K562 (cell line): ENCODE data around the gene TIMP3. TPM values are rescaled to one million over a fixed set of nuclear protein-coding genes. Genes with fewer than 3 reads are reported as not detected.

Source experiments
- ATAC-seq: fragments of 200-7000 bp; cut with Tn5 transposase; 3 replicates; pipeline ENCODE4 v1.9.1; 2020; ENCODE audit warnings: moderate library complexity
- BruUV-seq: library from RNA; stranded (reverse); fragments of 400-500 nt; replicated peaks from 2 replicates; lab custom pipeline; 2021; lab: Mats Ljungman, UMichigan
- CTCF ChIA-PET: fragments of 300-600 bp; formaldehyde crosslinking; extraction: SDS; loops from one replicate; lab custom pipeline; 2021; ENCODE audit warnings: low intra/inter-chr PET ratio; lab: Yijun Ruan, JAX
- POLR2A ChIA-PET: fragments of 300-600, 350-650 bp; sonication (Branson Sonifier 250); formaldehyde crosslinking; extraction: SDS; loops from one replicate; lab custom pipeline; 2021; ENCODE audit warnings: antibody characterized with exemption, inconsistent platforms; lab: Yijun Ruan, JAX
- DNase-seq, 4 experiments: peaks; one replicate each; pipeline versions ENCODE4 v3.0.0 to v3.0.0-alpha.2; 2011 to 2018; ENCODE audit warnings: low spot score in 3 of 4, mixed read lengths in 3 of 4; ENCODE audit errors: extremely low read depth in 1 of 4
- FAIRE-seq: peaks from 2 replicates; lab custom pipeline; 2011; peaks lifted over from hg19 to GRCh38; lab: Jason Lieb, UNC
- H2AFZ ChIP-seq: 2 replicates; pipeline ENCODE4 v1.6.0; 2011; ENCODE audit warnings: low read depth, low read length, control low read depth, inconsistent platforms
- H3K27ac ChIP-seq: fragments of 200-600 bp; 3 replicates; pipeline ENCODE4 v1.8.0; 2011; ENCODE audit warnings: low read depth, mild to moderate bottlenecking, control low read depth, inconsistent platforms, low read length, moderate library complexity, mixed read lengths; ENCODE audit errors: extremely low read depth
- H3K27me3 ChIP-seq, 2 experiments: fragments of 300-600 bp in 1 of 2; 2 replicates in 1 of 2; 3 replicates in 1 of 2; pipeline versions ENCODE4 v1.6.0 to v1.8.0; 2011; ENCODE audit warnings: inconsistent platforms in 2 of 2, low read length in 2 of 2, mild to moderate bottlenecking in 1 of 2, mixed read lengths in 1 of 2, moderate library complexity in 1 of 2; ENCODE audit not compliant: control insufficient read depth in 2 of 2, insufficient read depth in 2 of 2
- H3K36me3 ChIP-seq: fragments of 300-600 bp; 3 replicates; pipeline ENCODE4 v1.8.0; 2011; ENCODE audit warnings: mild to moderate bottlenecking, low read length, inconsistent platforms; ENCODE audit not compliant: control insufficient read depth, insufficient read depth
- H3K4me1 ChIP-seq, 2 experiments: fragments of 200-600 bp in 1 of 2; replicated peaks in 1 of 2; 2 replicates in 1 of 2; 3 replicates in 1 of 2; pipeline versions ENCODE4 v1.5.1 to v1.8.0; 2011; ENCODE audit warnings: inconsistent platforms in 2 of 2, low read length in 2 of 2, mild to moderate bottlenecking in 1 of 2, mixed read lengths in 1 of 2, moderate library complexity in 1 of 2; ENCODE audit not compliant: control insufficient read depth in 2 of 2, insufficient read depth in 2 of 2
- H3K4me2 ChIP-seq: 2 replicates; pipeline ENCODE4 v1.6.1; 2011; ENCODE audit warnings: low read length, control low read depth, inconsistent platforms, mixed read lengths; ENCODE audit not compliant: insufficient read depth
- H3K4me3 ChIP-seq: fragments of 200-600 bp; sonication (generic), shearing (Covaris generic); 2 replicates; pipeline ENCODE4 v1.5.1; 2016; ENCODE audit warnings: control low read depth, inconsistent platforms
- H3K79me2 ChIP-seq: fragments of 200-600 bp; 3 replicates; pipeline ENCODE4 v1.8.0; 2011; ENCODE audit warnings: low read length, inconsistent platforms; ENCODE audit not compliant: control insufficient read depth, insufficient read depth
- H3K9ac ChIP-seq, 2 experiments: 2 replicates each; pipeline versions ENCODE4 v1.6.0 to v1.6.1; 2011; ENCODE audit warnings: low read depth in 2 of 2, low read length in 2 of 2, control low read depth in 1 of 2, inconsistent platforms in 1 of 2, mild to moderate bottlenecking in 1 of 2, mixed read lengths in 1 of 2; ENCODE audit not compliant: insufficient read depth in 1 of 2
- H3K9me1 ChIP-seq: one replicate; pipeline ENCODE4 v1.6.0; 2011; ENCODE audit warnings: inconsistent platforms, mild to moderate bottlenecking, low read length, moderate library complexity; ENCODE audit not compliant: control insufficient read depth, insufficient read depth
- H3K9me3 ChIP-seq: replicated peaks from 2 replicates; pipeline ENCODE4 v1.5.1; 2011; ENCODE audit warnings: low read depth, low read length, inconsistent platforms; ENCODE audit not compliant: control insufficient read depth, insufficient read depth
- H4K20me1 ChIP-seq: replicated peaks from 2 replicates; pipeline ENCODE4 v1.6.1; 2011; ENCODE audit warnings: low read length, inconsistent platforms, mixed read lengths; ENCODE audit not compliant: control insufficient read depth, insufficient read depth
- IRF9 ChIP-seq: fragments of 450-650 bp; IDR thresholded peaks from 2 replicates; pipeline ENCODE4 v1.6.1; 2016; ENCODE audit warnings: missing biosample characterization, missing genetic modification characterization
- KDM5B ChIP-seq: fragments of 200-600 bp; sonication (generic); IDR thresholded peaks from 2 replicates; pipeline ENCODE4 v1.6.1; 2012; ENCODE audit warnings: low read depth, mild to moderate bottlenecking, moderate library complexity, low read length, control low read depth, inconsistent platforms; ENCODE audit not compliant: insufficient replicate concordance
- MCM5 ChIP-seq: fragments of 450-650 bp; IDR thresholded peaks from 2 replicates; pipeline ENCODE4 v1.6.1; 2016; ENCODE audit warnings: low read depth
- MXI1 ChIP-seq: IDR thresholded peaks from 2 replicates; pipeline ENCODE4 v1.6.1; 2011; ENCODE audit warnings: low read depth, mild to moderate bottlenecking, improper control_type of control experiment, low read length
- POLR2G ChIP-seq: fragments of 200-400 bp; formaldehyde crosslinking; IDR thresholded peaks from 2 replicates; pipeline ENCODE4 v1.6.1; 2017; ENCODE audit warnings: low read depth, mild to moderate bottlenecking, antibody characterized with exemption, low read length, moderate library complexity
- STAG1 ChIP-seq: sonication (generic); formaldehyde crosslinking; IDR thresholded peaks from 2 replicates; pipeline ENCODE4 v1.5.0; 2020; ENCODE audit warnings: missing genetic modification reagents, borderline replicate concordance
- TEAD4 ChIP-seq, 2 experiments: sonication (generic) in 1 of 2; formaldehyde crosslinking in 1 of 2; IDR thresholded peaks; 2 replicates each; pipeline versions ENCODE4 v1.6.1 to v1.8.0; 2012 to 2022; ENCODE audit warnings: borderline replicate concordance in 1 of 2, inconsistent platforms in 1 of 2, low read length in 1 of 2, mild to moderate bottlenecking in 1 of 2, missing genetic modification reagents in 1 of 2
- ZBTB34 ChIP-seq: fragments of 250-450 bp; sonication (Bioruptor Pico); IDR thresholded peaks from 2 replicates; pipeline ENCODE4 v1.8.0; 2021; ENCODE audit warnings: mild to moderate bottlenecking, moderate library complexity
- ZNF217 ChIP-seq: sonication (generic); formaldehyde crosslinking; IDR thresholded peaks from 2 replicates; pipeline ENCODE4 v1.8.0; 2022; ENCODE audit warnings: mild to moderate bottlenecking, missing genetic modification reagents
- ZNF282 ChIP-seq: sonication (generic); formaldehyde crosslinking; IDR thresholded peaks from 2 replicates; pipeline ENCODE4 v1.8.1; 2023; ENCODE audit warnings: missing genetic modification reagents
- WGBS: fragments of 100-300 bp; shearing (Covaris generic); methylation state at CpG from one replicate; pipeline ENCODE4 v1.1.6; 2016; ENCODE audit warnings: low coverage, mixed read lengths; ENCODE audit not compliant: insufficient coverage; ENCODE audit errors: missing lambda C conversion rate; 5-methylcytosine and 5-hydroxymethylcytosine counted together
- in situ Hi-C: fragments of 300-500 bp; cut with MboI; formaldehyde crosslinking; loops from 4 replicates; pipeline ENCODE4 v1.15.0; 2018; ENCODE audit warnings: inconsistent platforms, mixed read lengths
- intact Hi-C: fragments of 100-400 bp; cut with micrococcal nuclease; formaldehyde crosslinking; loops from 2 replicates; pipeline ENCODE4 v1.14.2; 2022
- polyA plus RNA-seq, 8 experiments: library from polyadenylated mRNA; depleted of rRNA in 4 of 8; stranded (reverse) in 5 of 8; unstranded in 3 of 8; fragments of >200 nt; fragmentation: Nextera tagmentation in 2 of 8; fragmentation: Illumina TruSeq in 1 of 8; extraction: Ambion mirVana in 2 of 8; extraction: Trizol in 1 of 8; gene quantifications; 2 replicates each; pipeline versions ENCODE4 v1.2.1 to v1.2.3, GENCODE V29; 2011 to 2014; ENCODE audit warnings: inconsistent platforms in 1 of 8, missing spikeins in 1 of 8
- total RNA-seq, 7 experiments: library from RNA; depleted of rRNA in 6 of 7; stranded (reverse); fragments of >200 nt in 6 of 7; fragmentation: Illumina TruSeq in 2 of 7; extraction: Trizol in 2 of 7; gene quantifications; 2 replicates each; pipeline versions ENCODE4 v1.2.1 to v1.2.3, GENCODE V29; 2011 to 2021; ENCODE audit warnings: low replicate concordance in 1 of 7

TIMP3 gene
- total and polyA plus RNA-seq, 9 of the 15 experiments (the other 6 are each of a cell fraction or from before 2014, with no cell fraction given), result 0.07 to 0.73 (median 0.18) TPM

GRCh38 chr22:32897400-32897799 lies 95.9 kb downstream of the TIMP3 start (continued):
- TF ChIP-seq MCM5, result no peak
- TF ChIP-seq, all 486 proteins: peak for 13

DNA sequence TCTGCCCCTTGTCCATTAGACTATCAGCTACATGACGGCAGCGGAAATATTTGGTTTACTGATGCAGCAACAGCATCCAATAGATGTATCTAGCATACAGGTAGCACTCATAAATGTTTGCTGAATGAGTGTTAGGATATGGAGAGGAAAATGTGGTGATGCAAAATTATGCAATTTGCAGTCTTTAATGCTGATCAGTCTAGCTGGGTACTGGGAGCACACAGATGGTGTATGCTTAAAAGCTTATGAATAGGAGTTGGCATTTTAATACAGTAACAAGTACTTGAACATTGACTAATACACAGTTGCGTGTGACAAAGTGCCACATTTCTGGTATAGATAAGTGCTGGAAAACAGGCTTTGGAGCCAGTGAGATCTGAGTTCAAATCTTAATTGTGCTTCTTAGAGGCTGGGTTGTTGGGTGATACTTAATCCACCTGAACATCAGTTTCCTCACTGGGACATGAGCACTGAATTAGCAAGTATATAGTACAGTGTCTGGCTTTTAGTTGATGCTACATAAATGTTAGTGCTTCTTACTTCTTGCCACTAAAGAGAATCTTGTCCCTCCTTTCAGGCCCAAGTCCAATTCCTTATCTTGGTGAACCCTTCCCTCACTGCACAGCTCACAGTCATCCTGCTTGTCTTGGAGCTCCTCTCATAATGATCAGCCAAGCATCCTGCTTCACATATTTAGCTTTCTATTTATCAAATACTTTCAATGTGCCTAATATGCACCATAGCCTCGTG lies 99.6 kb downstream of the TIMP3 start:
- Histone ChIP-seq H2AFZ (peak overlapping the region; percentile 44; the same call in 1 of the 2 replicates), H4K20me1 (no peaks in the 10 kb centered on the region), H3K4me1 (peaks cover 3 to 4% of the 10 kb centered on the region in 2 experiments; a peak in 3 of 5 replicates), H3K9ac (no peak overlapping the region), H3K36me3 (no peaks in the 10 kb centered on the region), H3K27ac (no peak overlapping the region), H3K9me1 (no peaks in the 10 kb centered on the region), H3K79me2 (no peaks in the 10 kb centered on the region), H3K4me2 (no peak overlapping the region), H3K4me3 (no peak overlapping the region), H3K27me3 (no peaks in the 10 kb centered on the region), H3K9me3 (no peaks in the 10 kb centered on the region)
- BruUV-seq, result no TSS peak
- WGBS, result 73% methylated on average over 4 of the region's 4 CpGs
- CTCF ChIA-PET, result no interaction called here
- DNase-seq, result no peak
- TF ChIP-seq MXI1 (no peak), TEAD4 (IDR thresholded peaks at IDR 0.05; ENCODE audit: low read length) (no peak), TEAD4 (CRISPR knock-in tag; IDR thresholded peaks at IDR 0.05; ENCODE audit: borderline replicate concordance) (no peak), STAG1 (CRISPR knock-in tag) (no peak), ZNF217 (CRISPR knock-in tag) (no peak), IRF9 (tag) (no peak), ZBTB34 (CRISPR knock-in tag) (no peak), POLR2G (no peak), KDM5B (no peak), ZNF282 (CRISPR knock-in tag) (no peak)
- FAIRE-seq, result no peak
- ATAC-seq, result no peak
- POLR2A ChIA-PET, result no interaction called here
- intact Hi-C loops, result no loop called here
- in situ Hi-C loops, result loop anchor here (10.0 kb wide), 1 partner anchor 554 kb away; no protein-coding TSS in a partner anchor
